Gastrocnemius medialis (tissue), 4 donors: ENCODE results near the gene ERAS. TPM values are rescaled to one million over a fixed set of nuclear protein-coding genes. Genes with fewer than 3 reads are reported as not detected.
"Not testable (repeated sequence)": the region's sequence is repeated elsewhere in the genome, so short reads cannot be mapped to it uniquely, and the experiment has no call there.

Source experiments
- ATAC-seq, 2 donors: fragments of 150-250 bp; one replicate each; pipeline ENCODE4 v1.9.1; 2016
- DNase-seq, 2 donors: peaks; one replicate each; pipeline ENCODE4 v3.0.0-alpha.2; 2019
- H3K27ac ChIP-seq, 4 donors: fragments of 200-600 bp; sonication (generic); 1 replicate in 1 of 4; 2 replicates in 3 of 4; pipeline ENCODE4 v1.5.1; 2016 to 2018; ENCODE audit warnings: mild to moderate bottlenecking in 2 of 4, moderate library complexity in 1 of 4
- H3K27me3 ChIP-seq, 3 donors: fragments of 200-600 bp; sonication (generic) in 2 of 3; 1 replicate in 1 of 3; 2 replicates in 2 of 3; pipeline versions ENCODE4 v1.5.1 to v1.6.0; 2016 to 2019; ENCODE audit warnings: mild to moderate bottlenecking in 1 of 3, moderate library complexity in 1 of 3
- H3K36me3 ChIP-seq, 2 donors: fragments of 200-600 bp; sonication (generic) in 1 of 2; one replicate each; pipeline ENCODE4 v1.5.1; 2017 to 2018
- H3K4me1 ChIP-seq, 2 donors: fragments of 200-600 bp; sonication (generic) in 1 of 2; one replicate each; pipeline ENCODE4 v1.5.1; 2016 to 2017; ENCODE audit warnings: mild to moderate bottlenecking in 2 of 2
- H3K4me3 ChIP-seq, 4 donors: fragments of 200-600 bp; sonication (generic) in 3 of 4; 1 replicate in 1 of 4; 2 replicates in 3 of 4; pipeline ENCODE4 v1.5.1; 2016 to 2019; ENCODE audit warnings: mild to moderate bottlenecking in 2 of 4
- H3K9me3 ChIP-seq, 3 donors: fragments of 200-600 bp; sonication (generic) in 2 of 3; 1 replicate in 1 of 3; 2 replicates in 2 of 3; pipeline ENCODE4 v1.5.1; 2016 to 2019
- CTCF ChIP-seq, 5 experiments: fragments of 450-650 bp in 3 of 5; fragments of 200-600 bp in 2 of 5; sonication (generic) in 2 of 5; IDR thresholded peaks in 4 of 5; conservative IDR thresholded peaks in 1 of 5; 1 replicate in 4 of 5; 2 replicates in 1 of 5; pipeline ENCODE4 v1.5.1; 2016 to 2019; ENCODE audit warnings: antibody characterized with exemption in 5 of 5, mild to moderate bottlenecking in 3 of 5, moderate library complexity in 3 of 5
- POLR2A ChIP-seq, 2 donors: fragments of 450-650 bp; IDR thresholded peaks; one replicate each; pipeline ENCODE4 v1.6.1; 2017; ENCODE audit warnings: antibody characterized with exemption in 2 of 2, mild to moderate bottlenecking in 2 of 2, moderate library complexity in 2 of 2
- in situ Hi-C, 4 donors: fragments of 200-750 bp; cut with MboI; loops; one replicate each; pipeline versions ENCODE4 v1.15.0 to v1.8.0; 2017; ENCODE audit warnings: low sequenced_read_pairs in 4 of 4
- intact Hi-C: fragments of 100-400 bp; cut with DNase I; formaldehyde crosslinking; loops from one replicate; pipeline ENCODE4 v1.15.1; 2023; ENCODE audit warnings: low total_unique reads
- total RNA-seq, 4 donors: library from RNA; depleted of rRNA; stranded (reverse); fragments of >200 nt; gene quantifications; one replicate each; pipeline versions ENCODE4 v1.1.0 to v1.2.3, GENCODE V29; 2016

ERAS gene
- total RNA-seq, 4 donors from 2014 or later = not detected

DNA sequence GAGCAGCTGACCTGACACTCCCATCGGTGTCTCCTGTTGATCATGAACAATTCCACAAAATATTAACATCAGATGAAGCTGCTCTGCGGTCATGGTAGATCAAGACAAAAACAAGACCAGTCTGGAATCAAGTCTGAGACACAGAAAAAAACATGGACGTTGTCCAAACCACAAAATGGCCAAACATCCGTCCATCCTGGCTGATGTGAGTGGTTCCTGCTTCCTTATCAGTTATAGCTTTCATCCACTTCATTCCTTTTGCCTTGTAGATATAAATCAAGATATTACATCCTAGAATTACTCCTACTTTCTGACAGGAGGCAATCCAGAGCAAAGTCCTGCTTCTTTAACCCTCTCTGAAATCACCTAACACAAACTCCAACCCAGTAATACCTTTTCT, 37.9 kb downstream of the ERAS start:
- TF ChIP-seq POLR2A (IDR thresholded peaks at IDR 0.05) (no peak), CTCF (IDR thresholded peaks at IDR 0.05 in 4 of 5, conservative IDR thresholded peaks at IDR 0.05 in 1 of 5) (no peak)
- DNase-seq (no peak), ATAC-seq (no peak)
- Histone ChIP-seq H3K27ac (no peak overlapping the region), H3K36me3 (no peaks in the 10 kb centered on the region), H3K27me3 (no peaks in the 10 kb centered on the region), H3K4me1 (no peaks in the 10 kb centered on the region), H3K9me3 (no peaks in the 10 kb centered on the region), H3K4me3 (no peak overlapping the region)
- in situ Hi-C loops = no loop called here
- intact Hi-C loops = no loop called here

DNA sequence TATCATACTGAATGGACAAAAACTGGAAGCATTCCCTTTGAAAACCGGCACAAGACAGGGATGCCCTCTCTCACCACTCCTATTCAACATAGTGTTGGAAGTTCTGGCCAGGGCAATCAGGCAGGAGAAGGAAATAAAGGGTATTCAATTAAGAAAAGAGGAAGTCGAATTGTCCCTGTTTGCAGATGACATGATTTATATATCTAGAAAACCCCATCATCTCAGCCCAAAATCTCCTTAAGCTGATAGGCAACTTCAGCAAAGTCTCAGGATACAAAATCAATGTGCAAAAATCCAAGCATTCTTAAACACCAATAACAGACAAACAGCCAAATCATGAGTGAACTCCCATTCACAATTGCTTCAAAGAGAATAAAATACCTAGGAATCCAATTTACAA, 45.7 kb downstream of the ERAS start:
- H3K9me3 ChIP-seq, H3K36me3 ChIP-seq, DNase-seq, H3K27me3 ChIP-seq, H3K4me1 ChIP-seq, intact Hi-C loops, ATAC-seq, H3K4me3 ChIP-seq, in situ Hi-C loops, H3K27ac ChIP-seq: not testable (repeated sequence)

GRCh38 chrX:48876944-48877343, 50.6 kb downstream of the ERAS start:
- ATAC-seq, H3K27me3 ChIP-seq, H3K36me3 ChIP-seq, DNase-seq, H3K9me3 ChIP-seq, H3K4me1 ChIP-seq, intact Hi-C loops, H3K4me3 ChIP-seq, in situ Hi-C loops, H3K27ac ChIP-seq: not testable (repeated sequence)

Other genes with a start within 250 kb of the ERAS start
- 100 to 1,000 TPM in 3 of 4 donors, 10 to 100 TPM in 1; 82.7 to 143 (median 133) TPM for gene WDR13, start 229.0 kb upstream of the ERAS start, total RNA-seq
- gene WAS, start 142.7 kb upstream of the ERAS start, total RNA-seq = 1 to 10 TPM; 1.8 to 2.7 (median 2.5) TPM
- gene SUV39H1, start 129.8 kb upstream of the ERAS start, total RNA-seq = 1 to 10 TPM; 1.7 to 6.1 (median 3.3) TPM
- gene GLOD5, start 64.8 kb upstream of the ERAS start, total RNA-seq = not detected
- gene GATA1, start 39.9 kb upstream of the ERAS start, total RNA-seq = not detected
- gene HDAC6, start 24.4 kb upstream of the ERAS start, total RNA-seq = 10 to 100 TPM; 38.2 to 92.2 (median 61.3) TPM
- not detected for gene PCSK1N, start 9.1 kb downstream of the ERAS start, total RNA-seq
- 100 to 1,000 TPM in 1 of 4 donors, 10 to 100 TPM in 3; 53.3 to 103 (median 68.5) TPM for gene TIMM17B, start 71.3 kb downstream of the ERAS start, total RNA-seq
- gene PQBP1, start 71.4 kb downstream of the ERAS start, total RNA-seq = 10 to 100 TPM; 61.3 to 90.4 (median 67.8) TPM
- gene SLC35A2, start 85.1 kb downstream of the ERAS start, total RNA-seq = 10 to 100 TPM; 12.6 to 18.7 (median 18.5) TPM
- 1 to 10 TPM; 2.3 to 3.5 (median 2.4) TPM for gene PIM2, start 92.5 kb downstream of the ERAS start, total RNA-seq
- 10 to 100 TPM; 22.2 to 32.2 (median 28.5) TPM for gene OTUD5, start 131.1 kb downstream of the ERAS start, total RNA-seq
- gene KCND1, start 145.3 kb downstream of the ERAS start, total RNA-seq = 1 to 10 TPM in 1 of 4 donors, under 1 TPM in 3; 0.09 to 1.2 (median 0.77) TPM
- 10 to 100 TPM in 2 of 4 donors, 1 to 10 TPM in 2; 8.6 to 19.3 (median 10.1) TPM for gene GRIPAP1, start 175.8 kb downstream of the ERAS start, total RNA-seq
- gene TFE3, start 216.8 kb downstream of the ERAS start, total RNA-seq = 10 to 100 TPM; 29.3 to 44.5 (median 34.7) TPM
- under 1 TPM; 0.07 to 0.55 (median 0.40) TPM for gene CCDC120, start 232.5 kb downstream of the ERAS start, total RNA-seq
- gene PRAF2, start 247.5 kb downstream of the ERAS start, total RNA-seq = 1 to 10 TPM; 4.5 to 6.6 (median 4.7) TPM